HG03103 (cell line): ENCODE measurements around the gene ATXN1.
"Not testable (repeated sequence)": the region's sequence is repeated elsewhere in the genome, so short reads cannot be mapped to it uniquely, and the experiment has no call there.

Experiments used
- ATAC-seq: cut with Tn5 transposase; IDR thresholded peaks from one replicate; pipeline ENCODE4 v1.9.1; 2021; ENCODE audit warnings: low read depth; ENCODE audit not compliant: unreplicated experiment

ATXN1 gene

DNA sequence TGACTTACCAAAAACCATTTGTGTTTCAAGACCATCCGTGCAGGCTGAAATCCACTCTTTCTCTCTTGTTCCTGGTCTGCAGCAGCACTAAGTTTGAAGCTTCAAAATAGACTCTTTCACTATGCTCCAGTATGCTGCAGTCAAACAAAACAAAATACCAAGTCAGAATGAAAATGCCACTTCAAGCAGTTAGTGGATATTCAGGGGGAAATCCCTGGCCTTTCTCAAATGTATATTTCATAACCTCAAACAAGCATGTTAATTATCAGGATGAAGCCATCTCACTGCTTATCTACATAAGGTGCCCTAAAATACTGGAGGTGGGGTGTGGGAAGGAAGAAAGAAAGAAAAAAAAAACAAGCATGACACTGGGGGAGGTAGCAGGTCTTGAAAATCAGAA is 103.5 kb downstream of the ATXN1 start:
- no peak for ATAC-seq

DNA sequence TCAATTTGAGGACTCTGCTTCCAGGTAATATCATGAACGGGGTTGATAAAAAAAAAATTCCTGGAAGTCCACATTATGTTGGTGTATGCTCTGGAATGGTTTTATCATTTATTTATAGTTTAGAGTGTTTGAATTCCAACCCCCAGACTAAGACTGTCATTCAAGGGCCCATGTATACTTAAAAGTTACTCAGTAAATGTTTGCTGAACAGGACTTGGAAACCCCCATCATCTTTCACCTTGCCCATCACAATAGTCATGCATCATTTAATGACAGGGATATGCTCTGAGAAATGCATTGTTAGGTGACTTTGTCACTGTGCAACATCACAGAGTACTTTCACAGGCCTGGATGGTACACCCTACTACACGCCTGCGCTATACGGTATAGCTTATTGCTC is 104.8 kb downstream of the ATXN1 start:
- ATAC-seq = no peak

DNA sequence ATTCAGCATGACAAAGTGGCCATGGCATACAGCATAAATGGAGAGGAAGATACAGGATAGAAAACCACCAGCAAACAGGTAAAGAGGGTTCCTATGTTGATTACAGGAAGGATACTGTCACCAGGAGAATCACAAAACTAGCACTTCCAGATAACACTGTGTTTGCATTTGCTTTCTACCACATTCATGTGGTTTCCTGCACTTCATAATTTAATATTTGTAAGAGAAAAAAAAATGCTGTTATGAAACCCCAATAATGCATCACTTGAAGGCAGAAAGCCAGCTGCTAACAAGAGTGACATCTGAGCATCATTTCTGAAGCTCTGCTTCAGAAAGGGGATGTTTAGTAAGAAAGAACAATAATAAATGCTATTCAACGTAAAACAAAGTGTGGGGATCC is 106.6 kb downstream of the ATXN1 start:
- ATAC-seq = no peak

DNA sequence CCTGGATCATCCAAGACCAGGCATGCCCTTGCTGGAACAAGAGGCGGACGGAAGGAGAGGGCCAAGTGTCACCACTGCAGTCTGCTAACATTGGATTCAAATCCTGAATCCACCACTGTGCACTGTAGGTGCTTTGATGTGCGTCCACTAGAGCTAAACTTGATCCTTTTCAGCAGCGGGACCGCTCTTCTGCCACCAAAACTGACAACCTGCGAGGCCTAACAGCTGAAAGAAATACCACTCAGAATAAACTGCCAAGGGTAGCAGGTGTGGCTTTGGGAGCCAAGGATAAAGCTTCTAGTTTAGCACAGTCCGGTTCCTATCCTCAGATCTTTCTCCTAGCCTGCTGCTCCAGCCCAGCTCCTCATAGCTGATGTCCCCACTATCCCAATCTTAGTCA is 108.0 kb downstream of the ATXN1 start:
- ATAC-seq = no peak

DNA sequence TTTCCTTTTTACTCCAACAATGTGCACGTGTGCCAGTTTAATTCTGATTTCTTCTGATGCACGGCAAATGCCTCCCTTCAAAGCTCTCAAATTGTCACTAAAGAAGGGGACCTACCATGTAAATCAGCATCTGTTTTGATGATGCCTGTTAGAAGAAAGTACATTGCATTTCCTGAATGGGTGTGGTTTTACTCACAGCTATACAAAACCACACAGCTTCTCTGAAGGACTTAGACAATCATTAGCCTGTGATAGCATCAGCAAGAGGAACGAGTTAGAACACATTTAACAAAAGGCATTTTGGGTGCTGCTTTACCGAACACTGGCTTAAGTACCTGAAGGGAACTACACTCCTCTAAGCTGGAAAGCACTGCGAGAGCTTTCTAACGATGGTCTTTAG is 109.4 kb downstream of the ATXN1 start:
- no peak for ATAC-seq

DNA sequence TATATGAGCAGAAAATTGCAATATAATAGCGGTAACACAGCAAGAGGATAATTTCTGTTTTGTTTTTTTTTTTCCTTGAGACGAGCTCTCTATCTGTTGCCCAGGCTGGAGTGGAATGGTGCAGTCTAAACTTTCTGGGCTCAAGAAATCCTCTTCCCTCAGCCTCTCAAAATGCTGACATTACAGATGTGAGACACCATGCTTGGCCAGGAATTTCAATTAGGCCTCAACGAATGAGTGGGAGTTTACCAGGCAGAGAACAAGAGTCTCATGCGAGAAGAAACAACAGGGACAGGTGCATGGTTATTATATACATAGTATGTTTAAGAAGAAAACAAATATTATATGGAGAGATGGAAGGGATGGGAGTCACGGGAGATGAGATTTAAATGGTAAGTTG is 111.4 kb downstream of the ATXN1 start:
- ATAC-seq = no peak

DNA sequence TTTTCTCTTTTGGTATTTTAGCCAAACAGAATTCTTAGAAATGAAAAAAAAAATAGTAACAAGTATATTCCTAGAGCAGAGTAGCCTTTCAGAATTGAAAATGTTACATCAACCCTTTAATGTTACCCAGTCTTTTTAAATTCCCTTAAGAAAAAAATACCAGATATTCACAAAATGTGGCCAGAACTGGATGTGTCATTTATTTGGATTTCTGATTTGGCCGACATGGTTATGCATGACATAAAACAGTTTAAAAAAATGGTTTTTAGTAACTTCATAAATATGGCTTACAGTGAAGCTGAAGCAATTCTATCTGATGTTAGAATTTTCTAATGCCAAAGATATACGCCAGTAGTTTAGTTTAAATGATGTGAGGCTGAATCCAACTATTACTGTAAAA is 112.0 kb downstream of the ATXN1 start:
- ATAC-seq = no peak

DNA sequence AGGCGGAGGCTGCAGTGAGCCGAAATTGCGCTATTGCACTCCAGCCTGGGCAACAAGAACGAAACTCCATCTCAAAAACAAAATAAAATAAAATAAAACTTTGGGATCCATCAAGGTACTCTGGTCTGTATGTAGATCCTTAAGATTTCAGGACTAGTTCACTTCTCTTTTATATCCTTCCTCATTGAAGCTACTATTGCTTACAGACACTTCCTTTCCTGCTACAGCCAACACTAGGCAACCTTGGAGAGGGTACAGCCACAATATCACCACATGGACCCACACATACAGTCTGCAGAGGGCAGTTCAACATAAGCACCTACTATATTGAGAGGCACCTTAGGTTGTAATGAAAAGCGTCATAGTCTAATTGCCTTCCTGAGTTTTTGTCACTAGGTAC is 113.3 kb downstream of the ATXN1 start:
- no peak for ATAC-seq

DNA sequence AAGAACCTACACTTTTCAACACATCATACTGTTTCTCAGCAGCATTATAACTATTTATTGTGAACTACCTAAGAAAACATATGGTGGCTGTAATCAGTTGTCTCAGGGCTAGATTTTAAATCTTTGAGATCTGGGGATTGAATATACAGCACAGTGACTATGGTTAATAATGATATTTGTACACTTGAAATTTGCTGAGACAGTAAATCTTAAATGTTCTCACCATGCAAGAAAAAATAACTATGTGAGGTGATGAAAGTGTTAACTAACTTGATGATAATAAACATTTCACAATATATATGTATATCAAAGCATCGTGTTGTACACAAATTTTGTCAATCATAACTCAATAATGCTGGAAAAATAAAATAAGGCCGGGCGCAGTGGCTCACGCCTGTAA is 113.8 kb downstream of the ATXN1 start:
- no peak for ATAC-seq

DNA sequence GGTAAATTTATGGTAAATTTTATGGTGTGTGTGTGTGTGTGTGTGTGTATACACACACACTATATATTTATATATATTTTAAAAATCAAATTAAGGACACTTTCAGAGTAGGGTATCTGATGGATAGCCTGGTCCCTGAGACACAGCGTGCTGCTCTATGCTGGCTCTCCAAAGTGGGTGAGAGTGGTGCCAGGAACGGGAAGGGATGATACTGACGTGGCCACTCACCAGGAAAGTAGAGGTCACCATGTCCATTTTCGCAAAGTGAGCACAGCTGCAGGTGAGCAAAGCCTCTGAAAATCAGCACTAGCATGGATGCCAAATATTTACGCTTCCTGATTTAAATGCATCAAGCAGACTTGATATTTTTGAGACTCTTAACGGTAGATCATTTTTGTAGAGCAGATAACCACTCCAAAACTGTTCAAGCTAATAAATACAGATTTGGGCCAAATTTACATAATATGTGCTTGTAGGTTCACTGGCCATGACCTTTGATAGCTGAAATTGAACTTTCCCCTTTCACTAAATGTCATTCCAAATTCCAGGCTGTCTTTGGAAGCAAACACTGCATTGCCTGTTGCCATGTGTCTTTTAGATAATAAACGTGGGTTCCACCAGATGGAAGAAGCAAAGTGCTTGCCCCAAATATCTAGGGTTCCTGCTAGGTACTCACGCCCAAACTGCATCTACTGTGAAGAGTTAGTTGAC is 116.6 kb downstream of the ATXN1 start:
- no peak for ATAC-seq

DNA sequence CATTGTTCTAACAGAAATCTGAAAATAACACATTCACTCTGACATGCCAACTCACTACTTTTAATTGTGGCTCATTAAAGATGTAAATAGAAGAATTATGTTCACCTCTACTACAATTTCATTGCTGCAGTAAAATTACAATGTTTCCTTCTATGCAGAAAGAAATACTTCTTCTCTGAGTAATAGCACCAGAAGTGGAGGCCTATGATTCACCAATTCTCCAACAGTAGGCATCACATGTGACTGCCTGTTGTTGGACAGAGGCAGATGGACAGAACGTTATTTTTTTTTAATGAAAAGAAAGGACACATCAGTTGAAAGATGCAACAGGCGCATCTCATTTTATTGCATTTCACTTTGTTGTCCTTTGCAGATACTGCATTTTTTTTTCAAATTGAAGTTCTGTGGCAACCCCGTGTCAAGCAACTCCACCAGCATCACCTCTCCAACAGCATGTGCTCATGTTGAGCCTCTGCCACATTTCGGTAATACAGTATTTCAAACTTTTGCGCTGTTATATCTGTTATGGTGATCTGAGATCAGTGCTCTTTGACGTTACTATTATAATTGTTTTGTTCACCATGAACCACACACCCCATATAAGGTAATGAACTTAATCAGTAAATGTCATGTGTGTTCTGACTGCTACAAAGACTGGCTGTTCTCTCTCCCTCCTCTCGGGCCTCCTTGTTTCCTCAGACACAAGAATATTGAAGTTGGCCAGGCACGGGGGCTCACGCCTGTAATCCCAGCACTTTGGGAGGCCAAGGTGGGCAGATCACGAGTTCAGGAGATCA is 121.4 kb downstream of the ATXN1 start:
- ATAC-seq = no peak

DNA sequence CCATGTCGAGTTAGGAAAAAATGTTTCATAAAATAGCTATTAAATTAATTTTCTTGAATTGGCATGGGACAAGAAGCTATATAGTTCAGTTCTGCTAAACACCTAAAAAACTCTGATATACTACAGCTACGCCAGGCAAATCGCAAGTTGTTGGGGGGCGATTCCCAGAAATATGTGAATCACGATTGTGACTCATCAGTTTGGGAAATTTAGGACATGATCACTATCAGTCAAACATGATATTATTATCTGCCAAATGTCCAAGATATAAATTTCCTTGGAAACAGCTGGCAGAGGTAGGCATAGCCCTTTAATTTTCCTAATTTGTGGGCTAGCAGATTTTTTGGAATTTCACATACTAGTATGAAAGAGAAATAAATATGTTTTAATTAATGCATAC is 123.6 kb downstream of the ATXN1 start:
- no peak for ATAC-seq

DNA sequence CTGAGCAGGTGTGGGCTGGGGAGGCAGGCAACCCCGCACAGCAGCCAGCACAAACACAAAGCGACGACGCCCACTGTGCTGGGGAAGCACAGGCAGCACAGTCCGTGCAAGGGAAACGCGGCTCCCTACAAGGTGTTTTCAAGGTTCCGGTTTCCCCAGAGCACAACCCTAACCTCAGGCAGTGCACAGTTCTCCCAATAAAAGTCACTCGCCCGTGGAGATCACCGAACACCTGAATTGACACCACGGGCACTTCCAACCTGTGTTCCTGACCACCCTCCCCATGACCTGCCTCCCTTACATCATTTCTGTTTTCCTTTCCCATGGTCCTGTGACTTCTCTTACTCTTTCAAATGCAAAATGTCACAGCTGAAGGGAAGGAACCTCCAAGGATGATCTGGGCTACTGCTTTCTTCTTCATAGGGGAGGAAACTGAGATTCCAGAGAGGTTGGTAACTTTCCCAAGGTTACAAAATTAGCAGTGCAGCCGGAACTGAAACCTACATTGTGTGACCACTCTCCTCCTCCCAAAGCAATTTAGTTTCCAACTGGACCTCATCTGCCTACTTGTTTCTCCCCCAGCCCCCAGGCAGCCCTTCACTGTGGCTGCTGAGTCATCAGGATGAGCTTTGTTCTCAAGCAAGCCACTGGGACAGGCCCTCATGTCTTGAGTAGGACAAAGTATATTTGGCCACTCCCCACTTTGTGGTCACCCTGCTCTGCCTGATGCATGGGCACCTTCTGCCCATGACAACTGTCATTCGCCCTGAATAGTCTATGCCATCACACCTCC is 125.3 kb downstream of the ATXN1 start:
- ATAC-seq = peak; percentile 44

DNA sequence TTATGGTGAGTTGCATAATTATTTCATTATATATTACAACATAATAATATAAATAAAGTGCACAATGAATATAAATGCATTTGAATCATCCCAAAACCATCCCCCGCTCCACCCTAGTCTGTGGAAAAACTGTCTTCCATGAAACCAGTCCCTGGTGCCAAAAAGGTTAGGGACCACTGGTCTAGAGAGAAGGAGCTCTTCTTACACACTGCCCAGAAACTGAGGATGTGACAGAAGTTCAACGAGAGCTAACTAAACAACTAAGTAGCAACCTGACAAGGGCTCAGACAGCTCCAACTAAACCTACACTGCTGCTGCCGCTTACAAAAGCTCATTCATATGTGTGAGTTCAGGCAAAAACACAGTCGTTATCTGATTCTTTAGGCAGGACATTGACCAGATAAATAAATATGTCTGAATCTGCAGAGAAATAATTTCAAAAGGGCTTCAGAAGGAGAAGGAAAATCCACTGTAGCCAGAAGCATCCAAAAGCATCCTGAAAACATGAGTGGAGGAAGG is 125.9 kb downstream of the ATXN1 start:
- no peak for ATAC-seq

DNA sequence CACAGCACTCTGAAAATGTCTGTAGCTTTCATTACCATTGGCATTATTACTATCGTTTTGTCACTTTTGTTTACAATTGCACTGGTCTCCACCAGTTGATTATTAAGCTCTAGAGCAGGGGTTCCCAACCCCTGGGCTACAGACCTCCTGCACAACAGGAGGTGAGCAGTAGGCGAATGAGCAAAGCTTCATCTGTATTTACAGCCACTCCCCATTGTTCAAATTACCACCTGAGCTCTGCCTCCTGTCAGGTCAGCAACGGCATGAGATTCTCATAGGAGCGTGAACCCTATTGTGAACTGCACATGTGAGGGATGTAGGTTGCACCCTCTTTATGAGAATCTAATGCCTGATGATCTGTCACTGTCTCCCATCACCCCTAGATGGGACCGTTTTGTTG is 126.4 kb downstream of the ATXN1 start:
- ATAC-seq = no peak

DNA sequence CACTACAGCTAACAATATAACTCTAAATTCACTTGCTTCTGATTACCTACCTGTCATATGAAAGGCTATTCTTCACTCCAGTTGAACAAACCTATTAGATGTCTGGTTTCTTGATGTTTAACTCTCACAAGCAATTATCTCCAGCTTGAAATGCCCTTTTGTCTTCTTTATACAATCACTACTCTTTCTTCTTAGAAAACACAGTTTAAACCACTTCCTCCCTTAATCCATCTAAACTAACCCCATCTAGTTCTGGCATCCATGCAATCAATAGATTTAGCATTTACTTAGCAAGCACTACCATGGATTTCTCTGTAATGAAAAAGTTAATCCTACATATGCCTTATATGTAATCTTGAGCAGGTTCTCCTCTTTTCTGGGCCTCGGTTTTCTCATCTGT is 127.3 kb downstream of the ATXN1 start:
- ATAC-seq = no peak

DNA sequence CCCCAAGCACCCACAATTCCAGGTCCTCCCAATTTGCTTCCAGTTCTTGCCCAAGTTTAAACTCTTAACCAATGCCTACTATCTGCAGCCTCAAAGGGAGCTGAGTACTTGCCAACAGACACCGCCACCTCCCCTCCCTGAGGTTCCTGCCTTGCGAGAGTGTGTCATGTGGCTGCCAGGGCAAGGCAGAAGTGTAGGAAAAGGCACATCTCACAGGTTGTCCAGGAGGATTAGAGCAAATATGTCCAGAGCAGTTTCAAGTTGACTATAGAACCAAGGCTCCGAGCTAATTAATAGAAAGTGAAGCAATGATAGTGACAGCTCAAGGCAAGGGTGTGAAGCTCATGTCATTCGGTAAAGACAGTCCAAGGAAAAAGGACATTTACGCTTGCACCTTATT is 127.8 kb downstream of the ATXN1 start:
- no peak for ATAC-seq

DNA sequence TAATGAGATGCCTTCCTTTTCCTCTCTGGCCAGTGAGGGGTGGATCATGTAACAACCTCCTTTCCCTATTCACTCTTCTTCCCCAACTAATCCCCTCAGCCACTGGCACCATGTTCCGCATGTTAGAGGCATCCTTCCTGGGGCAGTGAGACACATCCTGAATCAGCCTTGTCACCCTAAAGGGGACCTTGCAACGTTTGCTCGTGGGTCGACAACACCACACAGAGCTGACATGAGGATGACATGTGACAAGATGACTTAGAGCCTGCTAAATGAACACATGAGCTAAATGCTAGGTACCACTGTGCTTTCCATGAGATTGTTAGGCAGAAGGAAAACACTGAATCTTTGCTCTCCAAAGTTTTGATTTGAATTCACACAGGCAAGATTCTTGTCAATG is 129.2 kb downstream of the ATXN1 start:
- no peak for ATAC-seq

DNA sequence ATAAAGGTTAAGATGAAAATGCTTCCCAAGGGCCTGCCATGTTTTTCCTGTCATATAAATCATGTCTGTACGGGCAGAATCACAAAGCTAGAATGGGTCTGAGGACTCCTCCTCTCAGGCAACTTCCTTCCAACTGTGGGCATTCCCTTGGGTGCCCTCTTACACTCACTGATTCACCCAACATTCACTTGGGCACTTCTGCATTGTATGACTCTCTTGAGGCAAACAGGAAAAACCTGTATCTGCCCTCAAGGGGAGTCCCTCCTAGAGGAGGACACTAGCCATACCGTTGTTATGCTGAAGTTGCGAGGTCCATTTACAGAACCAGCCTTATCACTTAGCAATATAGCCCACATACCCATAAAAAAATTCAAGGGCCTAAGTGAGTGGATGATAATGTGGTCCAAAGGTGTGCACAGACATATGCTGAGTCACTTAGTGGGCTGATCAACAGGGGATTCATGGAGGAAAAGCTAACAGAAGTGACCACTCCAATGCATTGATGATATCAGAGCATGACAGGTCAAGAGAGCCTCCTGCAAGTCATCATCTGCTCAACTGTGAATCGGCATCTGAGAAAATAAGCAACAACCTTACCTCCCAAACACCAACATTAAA is 131.1 kb downstream of the ATXN1 start:
- no peak for ATAC-seq

DNA sequence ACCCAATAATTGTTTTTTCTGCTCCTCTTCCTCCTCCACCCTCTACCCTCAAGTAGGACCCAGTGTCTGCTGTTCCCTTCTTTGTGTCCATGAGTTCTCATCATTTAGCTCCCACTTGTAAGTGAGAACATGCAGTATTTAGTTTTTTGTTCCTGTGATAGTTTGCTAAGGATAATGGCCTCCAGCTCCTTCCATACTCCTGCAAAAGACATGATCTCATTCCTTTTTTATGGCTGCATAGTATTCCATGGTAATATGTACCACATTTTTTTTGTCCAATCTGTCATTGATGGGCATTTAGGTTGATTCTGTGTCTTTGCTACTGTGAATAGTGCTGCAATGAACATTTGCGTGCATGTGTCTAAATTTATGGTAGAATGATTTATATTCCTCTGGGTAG is 132.7 kb downstream of the ATXN1 start:
- not testable (repeated sequence) for ATAC-seq

DNA sequence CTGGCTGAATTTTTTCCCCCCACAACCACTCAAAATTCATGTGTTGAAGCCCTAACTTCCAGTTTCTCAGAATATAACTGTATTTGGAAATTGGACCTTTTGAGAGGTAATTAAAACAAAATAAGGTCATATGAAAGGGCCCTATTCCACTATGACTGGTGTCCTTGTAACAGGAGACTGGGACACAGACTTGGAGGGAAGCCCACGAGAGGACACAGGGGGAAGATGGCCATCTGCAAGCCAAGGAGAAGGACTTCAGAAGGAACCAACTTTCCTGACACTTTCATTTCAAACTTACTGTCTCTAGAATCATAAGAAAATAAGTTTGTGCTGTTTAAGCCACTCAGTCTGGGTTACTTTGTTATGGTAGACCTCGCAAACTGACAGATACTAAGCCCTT is 134.6 kb downstream of the ATXN1 start:
- ATAC-seq = no peak
